PC-9 (cell line): Measurements from ENCODE around the gene DPEP3. TPM values are rescaled to one million over a fixed set of nuclear protein-coding genes. Genes with fewer than 3 reads are reported as not detected.

ENCODE experiments used
- BruUV-seq: library from RNA; stranded (reverse); fragments of 400-500 nt; replicated peaks from 2 replicates; lab custom pipeline; 2021; lab: Mats Ljungman, UMichigan
- CTCF ChIA-PET: fragments of 300-600 bp; sonication (Branson Sonifier 250); formaldehyde crosslinking; loops from one replicate; lab custom pipeline; 2022; ENCODE audit warnings: antibody characterized with exemption; lab: Charles Lee
- POLR2A ChIA-PET: fragments of 300-600 bp; sonication (Branson Sonifier 250); formaldehyde crosslinking; loops from one replicate; lab custom pipeline; 2022; ENCODE audit warnings: antibody characterized with exemption; ENCODE audit not compliant: unreplicated experiment; lab: Charles Lee
- DNase-seq, 2 experiments: peaks; one replicate each; pipeline versions ENCODE4 v3.0.0 to v3.0.0-alpha.2; 2015 to 2022; ENCODE audit warnings: mixed read lengths in 1 of 2
- H2AFZ ChIP-seq: fragments of 200-600 bp; sonication (generic); 2 replicates; pipeline ENCODE4 v1.8.1; 2017; ENCODE audit warnings: antibody characterized with exemption
- H3F3A ChIP-seq: fragments of 200-600 bp; sonication (generic); 2 replicates; pipeline ENCODE4 v1.8.1; 2017; ENCODE audit warnings: antibody characterized with exemption, mild to moderate bottlenecking, low read depth; ENCODE audit not compliant: insufficient read depth
- H3K27ac ChIP-seq: fragments of 200-600 bp; sonication (generic); 2 replicates; pipeline ENCODE4 v1.6.1; 2016; ENCODE audit warnings: mixed run types
- H3K27me3 ChIP-seq: fragments of 200-600 bp; sonication (generic); 2 replicates; pipeline ENCODE4 v1.6.1; 2016; ENCODE audit warnings: low read depth, mixed run types; ENCODE audit not compliant: insufficient read depth
- H3K36me3 ChIP-seq: fragments of 200-600 bp; sonication (generic); 2 replicates; pipeline ENCODE4 v1.6.1; 2016; ENCODE audit warnings: low read depth, mixed run types
- H3K4me1 ChIP-seq: fragments of 200-600 bp; sonication (generic); replicated peaks from 2 replicates; pipeline ENCODE4 v1.6.1; 2016; ENCODE audit warnings: mixed run types; ENCODE audit not compliant: insufficient read depth
- H3K4me2 ChIP-seq: fragments of 200-600 bp; sonication (generic); 2 replicates; pipeline ENCODE4 v1.6.1; 2017; ENCODE audit warnings: mixed run types
- H3K4me3 ChIP-seq: fragments of 200-600 bp; sonication (generic); 2 replicates; pipeline ENCODE4 v1.6.1; 2016; ENCODE audit warnings: mixed run types
- H3K79me2 ChIP-seq: fragments of 200-600 bp; sonication (generic); 2 replicates; pipeline ENCODE4 v1.6.1; 2017; ENCODE audit warnings: low read depth, mixed run types
- H3K9me2 ChIP-seq: fragments of 200-600 bp; sonication (generic); 2 replicates; pipeline ENCODE4 v1.8.1; 2017; ENCODE audit warnings: mild to moderate bottlenecking; ENCODE audit not compliant: insufficient read depth
- H3K9me3 ChIP-seq: fragments of 200-600 bp; sonication (generic); 2 replicates; pipeline ENCODE4 v1.8.1; 2016; ENCODE audit warnings: low read depth; ENCODE audit not compliant: insufficient read depth
- H4K20me1 ChIP-seq: fragments of 200-600 bp; sonication (generic); 2 replicates; pipeline ENCODE4 v1.8.1; 2017; ENCODE audit not compliant: insufficient read depth
- EZH2 ChIP-seq: fragments of 200-600 bp; sonication (generic); IDR thresholded peaks from 2 replicates; pipeline ENCODE4 v1.8.0; 2017; ENCODE audit warnings: antibody characterized with exemption, low read depth
- intact Hi-C: fragments of 100-400 bp; cut with micrococcal nuclease; formaldehyde crosslinking; loops from one replicate; pipeline ENCODE4 v1.10.0; 2022; ENCODE audit not compliant: unreplicated experiment
- total RNA-seq: library from RNA; stranded (reverse); gene quantifications from 2 replicates; pipeline ENCODE4 v1.2.3, GENCODE V29; 2021
- TF ChIP-seq, protein P1 (sequence below): fragments of 200-600 bp; sonication (generic); conservative IDR thresholded peaks from 2 replicates; pipeline ENCODE4 v1.6.1; 2017; ENCODE audit warnings: mixed run types, antibody characterized with exemption, mild to moderate bottlenecking, moderate library complexity

Gene DPEP3
- total RNA-seq, 1 experiment from 2014 or later = not detected

GRCh38 chr16:67971111-67971510 is 9.2 kb downstream of the DPEP3 start:
- Histone ChIP-seq H3K79me2 (0 out of 2 replicates have a peak, but pooled peaks cover 10% of the 10 kb centered on the region), H2AFZ (no peak overlapping the region), H4K20me1 (no peaks in the 10 kb centered on the region), H3K4me2 (no peak overlapping the region), H3K4me3 (no peak overlapping the region), H3K4me1 (peaks cover 12% of the 10 kb centered on the region; the same call in 1 of the 2 replicates), H3F3A (0 out of 2 replicates have a peak, but pooled peaks cover 4% of the 10 kb centered on the region), H3K27me3 (no peaks in the 10 kb centered on the region), H3K9me3 (no peaks in the 10 kb centered on the region), H3K27ac (no peak overlapping the region), H3K9me2 (no peaks in the 10 kb centered on the region), H3K36me3 (no peaks in the 10 kb centered on the region)
- intact Hi-C loops = no loop called here
- CTCF ChIA-PET = interaction anchor here (0.7 kb wide), 1 partner anchor 293 kb away, joined by 4 read pairs; the partner anchor contains the start of gene SLC7A6
- TF ChIP-seq, protein P1, sequence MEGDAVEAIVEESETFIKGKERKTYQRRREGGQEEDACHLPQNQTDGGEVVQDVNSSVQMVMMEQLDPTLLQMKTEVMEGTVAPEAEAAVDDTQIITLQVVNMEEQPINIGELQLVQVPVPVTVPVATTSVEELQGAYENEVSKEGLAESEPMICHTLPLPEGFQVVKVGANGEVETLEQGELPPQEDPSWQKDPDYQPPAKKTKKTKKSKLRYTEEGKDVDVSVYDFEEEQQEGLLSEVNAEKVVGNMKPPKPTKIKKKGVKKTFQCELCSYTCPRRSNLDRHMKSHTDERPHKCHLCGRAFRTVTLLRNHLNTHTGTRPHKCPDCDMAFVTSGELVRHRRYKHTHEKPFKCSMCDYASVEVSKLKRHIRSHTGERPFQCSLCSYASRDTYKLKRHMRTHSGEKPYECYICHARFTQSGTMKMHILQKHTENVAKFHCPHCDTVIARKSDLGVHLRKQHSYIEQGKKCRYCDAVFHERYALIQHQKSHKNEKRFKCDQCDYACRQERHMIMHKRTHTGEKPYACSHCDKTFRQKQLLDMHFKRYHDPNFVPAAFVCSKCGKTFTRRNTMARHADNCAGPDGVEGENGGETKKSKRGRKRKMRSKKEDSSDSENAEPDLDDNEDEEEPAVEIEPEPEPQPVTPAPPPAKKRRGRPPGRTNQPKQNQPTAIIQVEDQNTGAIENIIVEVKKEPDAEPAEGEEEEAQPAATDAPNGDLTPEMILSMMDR = no peak
- POLR2A ChIA-PET = no interaction called here
- DNase-seq = no peak
- no TSS peak for BruUV-seq

GRCh38 chr16:67969254-67970039 is 10.9 kb downstream of the DPEP3 start:
- peaks cover 12% of the 10 kb centered on the region; the same call in 1 of the 2 replicates for H3K4me1 ChIP-seq

More at GRCh38 chr16:67969254-67970039, 10.9 kb downstream of the DPEP3 start:
- peak overlapping the region; percentile 100 for H3K4me2 ChIP-seq
- H2AFZ ChIP-seq = peak overlapping the region; percentile 89
- intact Hi-C loops = no loop called here
- H3K79me2 ChIP-seq = 0 out of 2 replicates have a peak, but pooled peaks cover 10% of the 10 kb centered on the region
- peak overlapping the region; percentile 90; the same call in 1 of the 2 replicates for H3K4me3 ChIP-seq
- no peaks in the 10 kb centered on the region for H3K36me3 ChIP-seq
- 0 out of 2 replicates have a peak, but pooled peaks cover under 1% of the 10 kb centered on the region for H3F3A ChIP-seq
- H3K27ac ChIP-seq = no peak overlapping the region
- H3K9me2 ChIP-seq = no peaks in the 10 kb centered on the region
- DNase-seq = no peak
- no peaks in the 10 kb centered on the region for H3K9me3 ChIP-seq
- BruUV-seq = no TSS peak
- H4K20me1 ChIP-seq = no peaks in the 10 kb centered on the region
- TF ChIP-seq, protein P1 = no peak
- TF ChIP-seq EZH2 = no peak
- ChIA-PET CTCF (interaction anchor here (0.7 kb wide), 1 partner anchor 455 kb away, joined by 5 read pairs; no protein-coding TSS in a partner anchor), POLR2A (interaction anchor here (0.6 to 0.7 kb wide), 4 partner anchors 8 to 268 kb away, joined by 3 to 34 read pairs (median 6); no protein-coding TSS in a partner anchor)
- H3K27me3 ChIP-seq = no peaks in the 10 kb centered on the region
